SK-N-SH (cell line): ENCODE data around the gene RAPGEF4.

ENCODE experiments used
- CHD2 ChIP-seq: fragments of 150-350 bp; IDR thresholded peaks from 2 replicates; pipeline ENCODE4 v1.6.1; 2018; ENCODE audit warnings: low read length; ENCODE audit not compliant: partially characterized antibody
- CTCF ChIP-seq: fragments of 200-600 bp; sonication (generic); IDR thresholded peaks from 2 replicates; pipeline ENCODE4 v1.6.1; 2017; ENCODE audit warnings: antibody characterized with exemption, mild to moderate bottlenecking, moderate library complexity
- EP300 ChIP-seq, 2 experiments: IDR thresholded peaks; 2 replicates each; pipeline versions ENCODE4 v1.4.0 to v1.6.1; 2012; ENCODE audit warnings: borderline replicate concordance in 1 of 2, low read depth in 1 of 2, low read length in 1 of 2
- GABPA ChIP-seq: IDR thresholded peaks from 2 replicates; pipeline ENCODE4 v1.4.0; 2012; ENCODE audit warnings: low read depth, mild to moderate bottlenecking
- MAX ChIP-seq: IDR thresholded peaks from 2 replicates; pipeline ENCODE4 v1.4.0; 2012; ENCODE audit warnings: low read depth
- MEF2A ChIP-seq: IDR thresholded peaks from 2 replicates; pipeline ENCODE4 v1.4.0; 2012; ENCODE audit warnings: low read depth, borderline replicate concordance
- POLR2AphosphoS5 ChIP-seq: IDR thresholded peaks from 2 replicates; pipeline ENCODE4 v1.6.1; 2012; ENCODE audit warnings: low read depth, low read length
- RAD21 ChIP-seq: IDR thresholded peaks from 2 replicates; pipeline ENCODE4 v1.6.1; 2012; ENCODE audit warnings: mild to moderate bottlenecking, low read length
- REST ChIP-seq: IDR thresholded peaks from 2 replicates; pipeline ENCODE4 v1.6.1; 2012; ENCODE audit warnings: mild to moderate bottlenecking, low read depth, low read length, moderate library complexity
- SIN3A ChIP-seq: IDR thresholded peaks from 2 replicates; pipeline ENCODE4 v1.6.1; 2012; ENCODE audit warnings: low read depth, mild to moderate bottlenecking, low read length, moderate library complexity, borderline replicate concordance
- TAF1 ChIP-seq: IDR thresholded peaks from 2 replicates; pipeline ENCODE4 v1.6.1; 2012; ENCODE audit warnings: low read depth, mild to moderate bottlenecking, low read length, moderate library complexity, borderline replicate concordance
- YY1 ChIP-seq: IDR thresholded peaks from 2 replicates; pipeline ENCODE4 v1.4.0; 2012; ENCODE audit warnings: low read depth, mild to moderate bottlenecking

GRCh38 chr2:172944794-172945509, 209.3 kb downstream of the RAPGEF4 start:
- TF ChIP-seq REST, result no peak
- no peak for TF ChIP-seq POLR2AphosphoS5
- TF ChIP-seq EP300 (IDR thresholded peaks at IDR 0.05; ENCODE audit: borderline replicate concordance in 1 of 2, low read depth in 1 of 2, low read length in 1 of 2), result no peak
- TF ChIP-seq TAF1, result no peak
- TF ChIP-seq GABPA, result no peak
- TF ChIP-seq MAX, result no peak
- no peak for TF ChIP-seq YY1
- TF ChIP-seq CTCF, result no peak
- no peak for TF ChIP-seq MEF2A
- TF ChIP-seq SIN3A, result no peak
- TF ChIP-seq RAD21, result no peak
- TF ChIP-seq CHD2, result no peak
